Kidney epithelial cell (primary cell): ENCODE results near the gene SCP2. TPM values are rescaled to one million over a fixed set of nuclear protein-coding genes. Genes with fewer than 3 reads are reported as not detected.

Experiments
- DNase-seq: peaks from one replicate; pipeline ENCODE4 v3.0.0-alpha.2; 2010; ENCODE audit warnings: low read depth
- H3K27me3 ChIP-seq: 2 replicates; pipeline ENCODE4 v1.6.0; 2011; ENCODE audit warnings: low read length; ENCODE audit not compliant: control insufficient read depth, insufficient read depth
- H3K36me3 ChIP-seq: 2 replicates; pipeline ENCODE4 v1.5.1; 2011; ENCODE audit warnings: low read length; ENCODE audit not compliant: control insufficient read depth, insufficient read depth
- H3K4me3 ChIP-seq: 2 replicates; pipeline ENCODE4 v1.5.1; 2011; ENCODE audit warnings: low read depth, mild to moderate bottlenecking, control low read depth, low read length
- CTCF ChIP-seq: IDR thresholded peaks from 2 replicates; pipeline ENCODE4 v1.5.1; 2011; ENCODE audit warnings: mild to moderate bottlenecking, moderate library complexity, low read length, control low read depth, inconsistent platforms; ENCODE audit not compliant: insufficient read depth, poor library complexity, severe bottlenecking
- total RNA-seq: library from RNA; depleted of rRNA; stranded (reverse); fragments of >200 nt; gene quantifications from 2 replicates; pipeline ENCODE4 v1.2.3, GENCODE V29; 2015

Gene SCP2
- total RNA-seq, 1 donor from 2014 or later = 63.8 TPM

- TF ChIP-seq CTCF = no peak
- no peaks in the 10 kb centered on the region for H3K36me3 ChIP-seq
Observed at GRCh38 chr1:53081384-53082066, 154.4 kb downstream of the SCP2 start.

GRCh38 chr1:53082826-53083455 lies 155.9 kb downstream of the SCP2 start:
- TF ChIP-seq CTCF = no peak
- DNase-seq = no peak
- no peak overlapping the region for H3K4me3 ChIP-seq
- no peaks in the 10 kb centered on the region for H3K36me3 ChIP-seq
- H3K27me3 ChIP-seq = no peaks in the 10 kb centered on the region

More at GRCh38 chr1:53081384-53082066, 154.4 kb downstream of the SCP2 start:
- Histone ChIP-seq H3K4me3 (no peak overlapping the region), H3K27me3 (no peaks in the 10 kb centered on the region)
- DNase-seq = no peak

GRCh38 chr1:53083636-53084588 lies 156.8 kb downstream of the SCP2 start:
- Histone ChIP-seq H3K27me3 (no peaks in the 10 kb centered on the region), H3K4me3 (no peak overlapping the region), H3K36me3 (no peaks in the 10 kb centered on the region)
- no peak for TF ChIP-seq CTCF
- DNase-seq = no peak

GRCh38 chr1:53084589-53084971 lies 157.5 kb downstream of the SCP2 start:
- Histone ChIP-seq H3K27me3 (no peaks in the 10 kb centered on the region), H3K36me3 (no peaks in the 10 kb centered on the region), H3K4me3 (no peak overlapping the region)
- no peak for DNase-seq
- TF ChIP-seq CTCF = no peak

GRCh38 chr1:53085405-53085804 lies 158.3 kb downstream of the SCP2 start:
- Histone ChIP-seq H3K36me3 (no peaks in the 10 kb centered on the region), H3K4me3 (no peak overlapping the region), H3K27me3 (no peaks in the 10 kb centered on the region)
- DNase-seq = no peak
- TF ChIP-seq CTCF = no peak
